GM18508 (cell line): ENCODE measurements around the gene LAMB3.

ENCODE experiments used
- ATAC-seq: cut with Tn5 transposase; IDR thresholded peaks from one replicate; pipeline ENCODE4 v1.9.1; 2021; ENCODE audit warnings: moderate number of reproducible peaks; ENCODE audit not compliant: insufficient read depth, unreplicated experiment

Gene LAMB3

GRCh38 chr1:209619696-209620486 lies 32.3 kb downstream of the LAMB3 start:
- ATAC-seq, result no peak

GRCh38 chr1:209618756-209619420 lies 33.3 kb downstream of the LAMB3 start:
- no peak for ATAC-seq

- no peak for ATAC-seq
Observed at GRCh38 chr1:209618291-209618690, 33.9 kb downstream of the LAMB3 start.

- ATAC-seq, result no peak
Observed at GRCh38 chr1:209617755-209618154, 34.5 kb downstream of the LAMB3 start.

- no peak for ATAC-seq
Observed at GRCh38 chr1:209617047-209617673, 35.1 kb downstream of the LAMB3 start.

GRCh38 chr1:209616366-209617046 lies 35.7 kb downstream of the LAMB3 start:
- ATAC-seq, result no peak

GRCh38 chr1:209614906-209615305 lies 37.3 kb downstream of the LAMB3 start:
- ATAC-seq, result no peak

- ATAC-seq, result no peak
Observed at GRCh38 chr1:209614151-209614420, 38.1 kb downstream of the LAMB3 start.

- no peak for ATAC-seq
Observed at GRCh38 chr1:209613400-209614150, 38.6 kb downstream of the LAMB3 start.

- ATAC-seq, result no peak
Observed at GRCh38 chr1:209612646-209613399, 39.4 kb downstream of the LAMB3 start.

GRCh38 chr1:209611771-209612570 lies 40.3 kb downstream of the LAMB3 start:
- ATAC-seq, result no peak

GRCh38 chr1:209610631-209610905 lies 41.7 kb downstream of the LAMB3 start:
- ATAC-seq, result no peak

- no peak for ATAC-seq
Observed at GRCh38 chr1:209609791-209610630, 42.2 kb downstream of the LAMB3 start.

- no peak for ATAC-seq
Observed at GRCh38 chr1:209609041-209609790, 43.0 kb downstream of the LAMB3 start.

GRCh38 chr1:209607795-209608178 lies 44.4 kb downstream of the LAMB3 start:
- ATAC-seq, result peak; percentile 28

GRCh38 chr1:209607102-209607794 lies 45.0 kb downstream of the LAMB3 start:
- peak; percentile 88 for ATAC-seq

GRCh38 chr1:209603877-209604276 lies 48.3 kb downstream of the LAMB3 start:
- no peak for ATAC-seq
